ENCODE results near the gene SLC2A10.
"Not testable (repeated sequence)": the region's sequence is repeated elsewhere in the genome, so short reads cannot be mapped to it uniquely, and the experiment has no call there.

The SLC2A10 gene

GRCh38 chr20:46673394-46674252, 35.8 kb upstream of the SLC2A10 start:
- DNase-seq (ENCODE audit: low read depth), result no peak
- H3K4me3 ChIP-seq (ENCODE audit: low read depth, low read length), result no peak overlapping the region
- in situ Hi-C loops (cut with HindIII; ENCODE audit: low sequenced_read_pairs), result no loop called here
- TF ChIP-seq CTCF (IDR thresholded peaks at IDR 0.05; ENCODE audit: low read depth, low read length, missing control alignments), result no peak

- TF ChIP-seq CTCF (IDR thresholded peaks at IDR 0.05; ENCODE audit: low read depth, low read length, missing control alignments), result no peak
- DNase-seq (ENCODE audit: low read depth), result no peak
- H3K4me3 ChIP-seq (ENCODE audit: low read depth, low read length), result no peak overlapping the region
- in situ Hi-C loops (cut with HindIII; ENCODE audit: low sequenced_read_pairs), result no loop called here
Observed at GRCh38 chr20:46674253-46675083, 35.0 kb upstream of the SLC2A10 start.

- in situ Hi-C loops (cut with HindIII; ENCODE audit: low sequenced_read_pairs); H3K4me3 ChIP-seq (ENCODE audit: low read depth, low read length); DNase-seq (ENCODE audit: low read depth): not testable (repeated sequence)
Observed at GRCh38 chr20:46676649-46677316, 32.7 kb upstream of the SLC2A10 start.

- no peak for DNase-seq (ENCODE audit: low read depth)
- in situ Hi-C loops (cut with HindIII; ENCODE audit: low sequenced_read_pairs), result no loop called here
- H3K4me3 ChIP-seq (ENCODE audit: low read depth, low read length), result no peak overlapping the region
- no peak for TF ChIP-seq CTCF (IDR thresholded peaks at IDR 0.05; ENCODE audit: low read depth, low read length, missing control alignments)
Observed at GRCh38 chr20:46677608-46678007, 31.8 kb upstream of the SLC2A10 start.

- no peak overlapping the region for H3K4me3 ChIP-seq (ENCODE audit: low read depth, low read length)
- in situ Hi-C loops (cut with HindIII; ENCODE audit: low sequenced_read_pairs), result no loop called here
- no peak for DNase-seq (ENCODE audit: low read depth)
- TF ChIP-seq CTCF (IDR thresholded peaks at IDR 0.05; ENCODE audit: low read depth, low read length, missing control alignments), result no peak
Observed at GRCh38 chr20:46678516-46678915, 30.9 kb upstream of the SLC2A10 start.

GRCh38 chr20:46680684-46681031, 28.8 kb upstream of the SLC2A10 start:
- no peak for TF ChIP-seq CTCF (IDR thresholded peaks at IDR 0.05; ENCODE audit: low read depth, low read length, missing control alignments)
- no peak overlapping the region for H3K4me3 ChIP-seq (ENCODE audit: low read depth, low read length)
- no peak for DNase-seq (ENCODE audit: low read depth)
- in situ Hi-C loops (cut with HindIII; ENCODE audit: low sequenced_read_pairs), result no loop called here

Data from astrocyte of the cerebellum (primary cell).